Measurements from ENCODE around the gene HDAC1. TPM values are rescaled to one million over a fixed set of nuclear protein-coding genes. Genes with fewer than 3 reads are reported as not detected.

The HDAC1 gene
- polyA plus RNA-seq, 3 donors: 73.8 to 95.0 (median 88.7) TPM

GRCh38 chr1:32303997-32304622 is 12.2 kb downstream of the HDAC1 start:
- Histone ChIP-seq H3K36me3 (replicated peaks in 1 of 2; ENCODE audit: control insufficient read depth in 1 of 2, insufficient read depth in 2 of 2, low read length in 2 of 2) (peaks cover 41 to 78% of the 10 kb centered on the region in 2 donors), H3K27ac (ENCODE audit: low read depth in 1 of 2, low read length in 2 of 2) (no peak overlapping the region), H2AFZ (ENCODE audit: insufficient read depth, low read depth, low read length, poor library complexity, severe bottlenecking) (no peak overlapping the region), H4K20me1 (ENCODE audit: insufficient read depth, low read length) (peaks cover 78% of the 10 kb centered on the region), H3K4me2 (replicated peaks; ENCODE audit: extremely low read depth, low read length, poor library complexity, severe bottlenecking) (no peak overlapping the region), H3K9ac (ENCODE audit: insufficient read depth, low read length, poor library complexity, severe bottlenecking) (no peak overlapping the region), H3K4me3 (replicated peaks in 1 of 3; ENCODE audit: low read depth in 2 of 3, low read length in 3 of 3) (no peak overlapping the region), H3K9me3 (replicated peaks in 1 of 2; ENCODE audit: control insufficient read depth in 1 of 2, insufficient read depth in 1 of 2, low read length in 2 of 2) (no peaks in the 10 kb centered on the region), H3K79me2 (ENCODE audit: insufficient read depth, low read length) (peaks cover 74% of the 10 kb centered on the region), H3K4me1 (ENCODE audit: control insufficient read depth in 1 of 2, insufficient read depth in 2 of 2, low read length in 2 of 2) (no peaks in the 10 kb centered on the region), H3K27me3 (ENCODE audit: control insufficient read depth in 2 of 2, insufficient read depth in 2 of 2, low read length in 2 of 2) (no peaks in the 10 kb centered on the region)
- peaks cover 0 to 10% (median 0%) of the 10 kb centered on the region in 7 donors for H3K9me3 Mint-ChIP-seq
- no peak for DNase-seq
- TF ChIP-seq CTCF (IDR thresholded peaks at IDR 0.05): no peak
- intact Hi-C loops (cut with micrococcal nuclease): no loop called here
- no peaks in the 10 kb centered on the region for H3K4me1 Mint-ChIP-seq
- H3K27ac Mint-ChIP-seq: peak overlapping the region in 1 of 7 donors; percentile 32
- WGBS (ENCODE audit: insufficient coverage): 100% methylated on average over 1 of the region's 3 CpGs
- no peak overlapping the region for H3K4me3 Mint-ChIP-seq
- H3K36me3 Mint-ChIP-seq: peaks cover 46 to 73% of the 10 kb centered on the region in 2 donors
- no peaks in the 10 kb centered on the region for H3K27me3 Mint-ChIP-seq (ENCODE audit: low read depth in 3 of 3)

- Histone ChIP-seq H3K4me2 (replicated peaks; ENCODE audit: extremely low read depth, low read length, poor library complexity, severe bottlenecking) (no peak overlapping the region), H3K79me2 (ENCODE audit: insufficient read depth, low read length) (peaks cover 74% of the 10 kb centered on the region), H3K4me1 (ENCODE audit: control insufficient read depth in 1 of 2, insufficient read depth in 2 of 2, low read length in 2 of 2) (no peaks in the 10 kb centered on the region), H2AFZ (ENCODE audit: insufficient read depth, low read depth, low read length, poor library complexity, severe bottlenecking) (no peak overlapping the region), H3K27me3 (ENCODE audit: control insufficient read depth in 2 of 2, insufficient read depth in 2 of 2, low read length in 2 of 2) (no peaks in the 10 kb centered on the region), H3K27ac (ENCODE audit: low read depth in 1 of 2, low read length in 2 of 2) (no peak overlapping the region), H3K9ac (ENCODE audit: insufficient read depth, low read length, poor library complexity, severe bottlenecking) (no peak overlapping the region), H4K20me1 (ENCODE audit: insufficient read depth, low read length) (peaks cover 78% of the 10 kb centered on the region), H3K4me3 (replicated peaks in 1 of 3; ENCODE audit: low read depth in 2 of 3, low read length in 3 of 3) (no peak overlapping the region), H3K9me3 (replicated peaks in 1 of 2; ENCODE audit: control insufficient read depth in 1 of 2, insufficient read depth in 1 of 2, low read length in 2 of 2) (no peaks in the 10 kb centered on the region), H3K36me3 (replicated peaks in 1 of 2; ENCODE audit: control insufficient read depth in 1 of 2, insufficient read depth in 2 of 2, low read length in 2 of 2) (peaks cover 41 to 82% of the 10 kb centered on the region in 2 donors)
- Mint-ChIP-seq H3K36me3 (peaks cover 50 to 70% of the 10 kb centered on the region in 2 donors), H3K27me3 (ENCODE audit: low read depth in 3 of 3) (no peaks in the 10 kb centered on the region), H3K4me1 (peaks cover 2% of the 10 kb centered on the region), H3K27ac (no peak overlapping the region), H3K9me3 (peaks cover 0 to 10% (median 0%) of the 10 kb centered on the region in 7 donors), H3K4me3 (no peak overlapping the region)
- no CpG with 5 or more reads among the region's 2 CpGs for WGBS (ENCODE audit: insufficient coverage)
- DNase-seq: no peak
- TF ChIP-seq CTCF (IDR thresholded peaks at IDR 0.05): no peak
- intact Hi-C loops (cut with micrococcal nuclease): no loop called here
Observed at GRCh38 chr1:32305310-32305709, 13.4 kb downstream of the HDAC1 start.

All from CD14-positive monocyte (primary cell).